Activated B cell treated with CpG ODN at 0.5 μM for 24 hours (primary cell): ENCODE data around the gene IL1RL2. TPM values are rescaled to one million over a fixed set of nuclear protein-coding genes. Genes with fewer than 3 reads are reported as not detected.
A peak's percentile ranks its signal among the peaks of the same experiment; 100 is the strongest.

Experiments used
- ATAC-seq: fragments of 200-7000 bp; cut with Tn5 transposase; one replicate; pipeline ENCODE4 v1.10.0; 2021; ENCODE audit warnings: low read depth, mild to moderate bottlenecking, moderate library complexity
- CTCF ChIA-PET: fragments of 350-600 bp; sonication (Branson Sonifier 250); formaldehyde crosslinking; loops from one replicate; lab custom pipeline; 2021; ENCODE audit warnings: antibody characterized with exemption; lab: Charles Lee
- POLR2A ChIA-PET: fragments of 350-600 bp; sonication (Branson Sonifier 250); formaldehyde crosslinking; loops from one replicate; lab custom pipeline; 2021; ENCODE audit warnings: antibody characterized with exemption; lab: Charles Lee
- DNase-seq: peaks from one replicate; pipeline ENCODE4 v3.0.0; 2022
- H3K27ac Mint-ChIP-seq: one replicate; pipeline ENCODE4 v1.8.0; 2020; ENCODE audit warnings: mixed read lengths
- H3K27me3 Mint-ChIP-seq: one replicate; pipeline ENCODE4 v1.8.0; 2021; ENCODE audit warnings: mixed read lengths
- H3K36me3 Mint-ChIP-seq: one replicate; pipeline ENCODE4 v1.8.0; 2021; ENCODE audit warnings: low read depth, mixed read lengths
- H3K4me1 Mint-ChIP-seq: one replicate; pipeline ENCODE4 v1.8.0; 2021; ENCODE audit warnings: mixed read lengths
- H3K4me3 Mint-ChIP-seq: one replicate; pipeline ENCODE4 v1.8.0; 2020; ENCODE audit warnings: mild to moderate bottlenecking, mixed read lengths
- H3K9me3 Mint-ChIP-seq: one replicate; pipeline ENCODE4 v1.8.0; 2020; ENCODE audit warnings: mixed read lengths
- intact Hi-C: fragments of 100-400 bp; cut with micrococcal nuclease; formaldehyde crosslinking; loops from one replicate; pipeline ENCODE4 v1.15.1; 2024
- total RNA-seq: library from RNA; stranded (reverse); gene quantifications from 2 replicates; pipeline ENCODE4 v1.2.3, GENCODE V29; 2022
- TF ChIP-seq, protein P1 (sequence below): fragments of 200-600 bp; IDR thresholded peaks from one replicate; pipeline ENCODE4 v1.8.0; 2022; ENCODE audit warnings: antibody characterized with exemption, mild to moderate bottlenecking

IL1RL2 gene
- total RNA-seq, 1 donor from 2014 or later = not detected

- intact Hi-C loops = no loop called here
- DNase-seq = no peak
- H3K36me3 Mint-ChIP-seq = no peaks in the 10 kb centered on the region
- H3K27me3 Mint-ChIP-seq = peaks cover 36% of the 10 kb centered on the region
- H3K27ac Mint-ChIP-seq = no peak overlapping the region
- ATAC-seq = no peak
- TF ChIP-seq, protein P1, sequence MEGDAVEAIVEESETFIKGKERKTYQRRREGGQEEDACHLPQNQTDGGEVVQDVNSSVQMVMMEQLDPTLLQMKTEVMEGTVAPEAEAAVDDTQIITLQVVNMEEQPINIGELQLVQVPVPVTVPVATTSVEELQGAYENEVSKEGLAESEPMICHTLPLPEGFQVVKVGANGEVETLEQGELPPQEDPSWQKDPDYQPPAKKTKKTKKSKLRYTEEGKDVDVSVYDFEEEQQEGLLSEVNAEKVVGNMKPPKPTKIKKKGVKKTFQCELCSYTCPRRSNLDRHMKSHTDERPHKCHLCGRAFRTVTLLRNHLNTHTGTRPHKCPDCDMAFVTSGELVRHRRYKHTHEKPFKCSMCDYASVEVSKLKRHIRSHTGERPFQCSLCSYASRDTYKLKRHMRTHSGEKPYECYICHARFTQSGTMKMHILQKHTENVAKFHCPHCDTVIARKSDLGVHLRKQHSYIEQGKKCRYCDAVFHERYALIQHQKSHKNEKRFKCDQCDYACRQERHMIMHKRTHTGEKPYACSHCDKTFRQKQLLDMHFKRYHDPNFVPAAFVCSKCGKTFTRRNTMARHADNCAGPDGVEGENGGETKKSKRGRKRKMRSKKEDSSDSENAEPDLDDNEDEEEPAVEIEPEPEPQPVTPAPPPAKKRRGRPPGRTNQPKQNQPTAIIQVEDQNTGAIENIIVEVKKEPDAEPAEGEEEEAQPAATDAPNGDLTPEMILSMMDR = no peak
- H3K4me1 Mint-ChIP-seq = no peaks in the 10 kb centered on the region
- CTCF ChIA-PET = no interaction called here
- no peak overlapping the region for H3K4me3 Mint-ChIP-seq
- no peaks in the 10 kb centered on the region for H3K9me3 Mint-ChIP-seq
- POLR2A ChIA-PET = no interaction called here
These were observed 2.3 kb upstream of the IL1RL2 start for GRCh38 chr2:102184568-102184967.

GRCh38 chr2:102185347-102185746, 1.5 kb upstream of the IL1RL2 start:
- Mint-ChIP-seq H3K36me3 (no peaks in the 10 kb centered on the region), H3K27ac (no peak overlapping the region), H3K9me3 (no peaks in the 10 kb centered on the region), H3K27me3 (peaks cover 36% of the 10 kb centered on the region), H3K4me3 (no peak overlapping the region), H3K4me1 (no peaks in the 10 kb centered on the region)
- intact Hi-C loops = no loop called here
- no peak for DNase-seq
- CTCF ChIA-PET = no interaction called here
- POLR2A ChIA-PET = no interaction called here
- TF ChIP-seq, protein P1 = no peak
- no peak for ATAC-seq

DNA sequence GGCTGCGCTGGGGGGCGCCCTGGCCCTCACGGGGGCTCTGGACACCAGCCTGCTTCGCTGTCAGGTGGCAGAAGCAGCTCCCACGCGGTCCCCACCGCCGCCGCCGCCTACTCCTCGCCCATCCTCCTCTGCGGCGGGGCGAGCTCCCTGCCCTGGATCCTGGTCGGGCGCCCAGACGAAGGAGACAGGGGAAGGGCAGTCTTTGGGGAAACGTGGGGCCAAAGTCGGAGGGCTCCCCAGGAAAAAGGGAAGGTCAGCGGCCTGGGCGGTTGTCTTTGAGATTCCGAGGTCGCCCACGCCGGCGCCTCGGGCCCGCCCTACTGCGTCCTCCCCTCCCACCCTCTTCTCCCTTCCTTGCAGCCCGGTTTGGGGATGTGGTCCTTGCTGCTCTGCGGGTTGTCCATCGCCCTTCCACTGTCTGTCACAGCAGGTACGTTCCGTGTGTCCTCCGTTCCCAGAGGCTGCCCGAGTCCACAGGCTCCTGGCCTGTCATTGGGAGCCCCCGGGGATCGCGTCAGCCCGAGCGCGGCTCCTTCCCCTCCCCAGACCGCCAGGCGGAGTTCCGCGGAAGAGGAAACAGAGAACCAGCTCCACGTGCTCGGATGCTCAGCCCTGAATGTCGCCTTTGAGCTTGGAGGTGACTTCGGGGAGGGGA, 800 bp downstream of the IL1RL2 start:
- intact Hi-C loops = no loop called here
- Mint-ChIP-seq H3K36me3 (no peaks in the 10 kb centered on the region), H3K9me3 (no peaks in the 10 kb centered on the region), H3K4me1 (no peaks in the 10 kb centered on the region), H3K27ac (no peak overlapping the region), H3K4me3 (peak overlapping the region; percentile 61), H3K27me3 (peaks cover 25% of the 10 kb centered on the region)
- TF ChIP-seq, protein P1 = no peak
- ATAC-seq = no peak
- ChIA-PET CTCF (no interaction called here), POLR2A (no interaction called here)
- DNase-seq = no peak

DNA sequence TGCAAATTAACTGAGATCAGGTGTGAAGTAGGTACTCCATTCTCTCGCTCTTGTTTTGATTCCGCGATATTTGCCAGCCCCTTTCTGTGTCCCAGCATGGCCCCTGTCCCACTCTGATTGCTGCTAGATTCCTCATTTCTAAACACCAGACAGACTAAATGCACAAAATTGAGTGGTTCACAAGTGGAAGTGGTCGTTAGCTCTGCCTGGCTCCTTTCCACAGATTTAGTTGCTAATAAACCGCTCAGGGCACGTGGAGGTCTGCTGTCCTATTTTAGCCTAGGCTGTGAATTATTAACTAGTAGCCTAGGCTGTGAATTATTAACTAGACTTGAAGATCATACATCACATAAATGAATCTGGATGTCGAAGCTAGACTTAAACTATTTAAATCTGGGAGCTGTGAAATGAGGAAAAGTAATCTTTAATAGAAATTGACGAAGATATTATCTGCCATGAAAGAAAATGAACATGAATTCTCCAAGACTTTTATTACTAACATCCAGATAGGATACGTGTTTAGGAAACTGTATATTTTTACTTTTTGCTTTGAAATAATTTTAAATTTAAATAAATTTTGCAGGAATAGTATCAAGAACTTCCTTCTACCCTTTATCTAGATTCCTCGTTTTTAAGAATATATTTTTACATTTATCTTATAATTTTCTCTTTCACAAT, 3.7 kb downstream of the IL1RL2 start:
- Mint-ChIP-seq H3K4me3 (no peak overlapping the region), H3K36me3 (no peaks in the 10 kb centered on the region), H3K4me1 (no peaks in the 10 kb centered on the region), H3K27ac (no peak overlapping the region), H3K9me3 (no peaks in the 10 kb centered on the region), H3K27me3 (peaks cover 20% of the 10 kb centered on the region)
- TF ChIP-seq, protein P1 = no peak
- ATAC-seq = no peak
- intact Hi-C loops = no loop called here
- CTCF ChIA-PET = no interaction called here
- POLR2A ChIA-PET = no interaction called here
- no peak for DNase-seq

- Mint-ChIP-seq H3K9me3 (no peaks in the 10 kb centered on the region), H3K27me3 (peaks cover 17% of the 10 kb centered on the region), H3K36me3 (no peaks in the 10 kb centered on the region), H3K4me3 (no peak overlapping the region), H3K4me1 (no peaks in the 10 kb centered on the region), H3K27ac (no peak overlapping the region)
- ChIA-PET CTCF (no interaction called here), POLR2A (no interaction called here)
- ATAC-seq = no peak
- intact Hi-C loops = no loop called here
- no peak for DNase-seq
- TF ChIP-seq, protein P1 = no peak
These were observed 4.7 kb downstream of the IL1RL2 start for GRCh38 chr2:102191501-102191900.
